Thyroid gland (tissue), 4 donors: ENCODE data around the gene TMEM117. TPM values are rescaled to one million over a fixed set of nuclear protein-coding genes. Genes with fewer than 3 reads are reported as not detected.
"Not testable (repeated sequence)": the region's sequence is repeated elsewhere in the genome, so short reads cannot be mapped to it uniquely, and the experiment has no call there.

Experiments
- DNase-seq, 2 donors: peaks; one replicate each; pipeline ENCODE4 v3.0.0-alpha.2; 2019
- H3K27ac ChIP-seq, 3 donors: fragments of 200-600 bp; sonication (generic); 1 replicate in 2 of 3; 2 replicates in 1 of 3; pipeline ENCODE4 v1.5.1; 2016 to 2019; ENCODE audit warnings: mild to moderate bottlenecking in 1 of 3, moderate library complexity in 1 of 3
- H3K27me3 ChIP-seq: fragments of 200-600 bp; sonication (generic); one replicate; pipeline ENCODE4 v1.5.1; 2019
- H3K36me3 ChIP-seq, 2 donors: fragments of 200-600 bp; sonication (generic); one replicate each; pipeline ENCODE4 v1.5.1; 2016 to 2019
- H3K4me1 ChIP-seq, 2 donors: fragments of 200-600 bp; sonication (generic); one replicate each; pipeline ENCODE4 v1.5.1; 2017 to 2019
- H3K4me3 ChIP-seq, 3 donors: fragments of 200-600 bp; sonication (generic); replicated peaks in 1 of 3; 1 replicate in 2 of 3; 2 replicates in 1 of 3; pipeline ENCODE4 v1.5.1; 2016; ENCODE audit warnings: mild to moderate bottlenecking in 1 of 3
- H3K9me3 ChIP-seq: fragments of 200-600 bp; sonication (generic); one replicate; pipeline ENCODE4 v1.5.1; 2017
- POLR2A ChIP-seq, 2 donors: fragments of 450-650 bp; IDR thresholded peaks; one replicate each; pipeline ENCODE4 v1.6.1; 2017; ENCODE audit warnings: antibody characterized with exemption in 2 of 2, mild to moderate bottlenecking in 2 of 2, moderate library complexity in 1 of 2
- WGBS, 2 donors: methylation state at CpG; one replicate each; pipeline ENCODE4 v1.1.5; 2017; 5-methylcytosine and 5-hydroxymethylcytosine counted together
- intact Hi-C: fragments of 100-400 bp; cut with DNase I; formaldehyde crosslinking; loops from one replicate; pipeline ENCODE4 v1.15.1; 2023
- total RNA-seq, 4 donors: library from RNA; depleted of rRNA; stranded (reverse); fragments of >200 nt; gene quantifications; one replicate each; pipeline ENCODE4 v1.2.3, GENCODE V29; 2016
- TF ChIP-seq, protein P1 (sequence below), 6 experiments: fragments of 200-600 bp in 3 of 6; fragments of 450-650 bp in 3 of 6; sonication (generic) in 3 of 6; IDR thresholded peaks; one replicate each; pipeline ENCODE4 v1.5.1; 2016 to 2019; ENCODE audit warnings: antibody characterized with exemption in 6 of 6, mild to moderate bottlenecking in 2 of 6, inconsistent platforms in 1 of 6, moderate library complexity in 1 of 6

Gene TMEM117
- total RNA-seq, 4 donors from 2014 or later, result 18.9 to 32.4 (median 24.7) TPM

DNA sequence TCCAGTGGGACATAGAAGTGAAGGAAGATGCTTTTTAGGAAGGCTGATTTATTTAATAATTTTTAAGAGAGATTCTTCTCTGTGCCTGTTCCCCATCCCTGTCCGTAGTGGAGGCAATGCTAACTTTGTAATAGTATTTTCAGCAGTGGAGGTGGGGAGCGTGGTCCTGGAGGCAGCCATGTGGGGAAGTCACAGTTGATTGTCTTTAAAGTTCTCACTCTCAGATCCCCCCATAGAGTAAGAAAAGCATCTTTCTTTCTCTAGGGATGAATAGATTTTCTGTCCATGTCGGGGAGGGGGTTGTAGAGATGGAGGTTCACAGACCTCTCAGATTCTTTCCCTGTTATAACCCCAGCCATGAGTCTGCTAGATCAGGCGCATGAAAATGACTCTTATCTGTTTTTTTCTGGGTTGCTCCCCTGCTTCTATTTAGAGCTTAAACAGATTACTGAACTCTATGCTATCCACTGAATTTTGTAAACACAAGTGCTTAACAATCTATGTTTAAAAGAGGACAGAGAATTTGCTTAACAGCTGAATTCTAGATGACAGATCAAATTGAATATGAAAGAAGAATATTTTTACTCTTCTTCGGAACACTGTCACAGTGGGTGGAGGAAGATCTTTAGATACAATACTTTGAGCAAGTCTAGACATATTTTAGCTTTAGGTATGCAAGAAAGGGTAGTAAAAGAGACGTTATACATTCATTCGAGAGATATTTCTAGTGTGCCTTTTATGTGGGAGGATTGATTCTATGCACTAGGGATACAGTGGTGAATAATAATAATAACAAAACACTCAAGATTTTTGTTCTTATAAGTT, 25.3 kb downstream of the TMEM117 start:
- WGBS, 2 donors, result 92 to 94% methylated on average over 7 of the region's 7 CpGs
- intact Hi-C loops, result no loop called here
- H3K27me3 ChIP-seq, result no peaks in the 10 kb centered on the region
- DNase-seq, result no peak
- H3K27ac ChIP-seq, result no peak overlapping the region
- no peaks in the 10 kb centered on the region for H3K4me1 ChIP-seq
- H3K9me3 ChIP-seq, result no peaks in the 10 kb centered on the region
- no peak overlapping the region for H3K4me3 ChIP-seq
- H3K36me3 ChIP-seq, result no peaks in the 10 kb centered on the region
- TF ChIP-seq POLR2A (IDR thresholded peaks at IDR 0.05), result no peak
- TF ChIP-seq, protein P1, sequence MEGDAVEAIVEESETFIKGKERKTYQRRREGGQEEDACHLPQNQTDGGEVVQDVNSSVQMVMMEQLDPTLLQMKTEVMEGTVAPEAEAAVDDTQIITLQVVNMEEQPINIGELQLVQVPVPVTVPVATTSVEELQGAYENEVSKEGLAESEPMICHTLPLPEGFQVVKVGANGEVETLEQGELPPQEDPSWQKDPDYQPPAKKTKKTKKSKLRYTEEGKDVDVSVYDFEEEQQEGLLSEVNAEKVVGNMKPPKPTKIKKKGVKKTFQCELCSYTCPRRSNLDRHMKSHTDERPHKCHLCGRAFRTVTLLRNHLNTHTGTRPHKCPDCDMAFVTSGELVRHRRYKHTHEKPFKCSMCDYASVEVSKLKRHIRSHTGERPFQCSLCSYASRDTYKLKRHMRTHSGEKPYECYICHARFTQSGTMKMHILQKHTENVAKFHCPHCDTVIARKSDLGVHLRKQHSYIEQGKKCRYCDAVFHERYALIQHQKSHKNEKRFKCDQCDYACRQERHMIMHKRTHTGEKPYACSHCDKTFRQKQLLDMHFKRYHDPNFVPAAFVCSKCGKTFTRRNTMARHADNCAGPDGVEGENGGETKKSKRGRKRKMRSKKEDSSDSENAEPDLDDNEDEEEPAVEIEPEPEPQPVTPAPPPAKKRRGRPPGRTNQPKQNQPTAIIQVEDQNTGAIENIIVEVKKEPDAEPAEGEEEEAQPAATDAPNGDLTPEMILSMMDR (IDR thresholded peaks at IDR 0.05), result no peak

DNA sequence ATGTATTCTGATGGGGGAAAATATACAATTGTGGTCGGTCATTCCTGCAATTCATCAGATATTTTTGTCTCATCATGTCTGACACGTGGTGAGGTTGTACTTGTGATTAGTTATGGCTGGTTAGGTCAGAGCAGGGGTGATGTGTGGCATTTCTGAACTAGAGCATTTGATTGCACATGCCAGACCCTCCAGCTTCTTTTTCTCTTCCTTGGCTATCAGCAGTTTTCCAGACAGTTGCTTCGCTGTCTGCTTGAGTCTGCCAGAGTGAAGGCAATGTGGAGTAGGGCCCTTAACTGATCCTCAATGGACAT, 25.9 kb downstream of the TMEM117 start:
- no peaks in the 10 kb centered on the region for H3K9me3 ChIP-seq
- TF ChIP-seq, protein P1 (IDR thresholded peaks at IDR 0.05), result no peak
- TF ChIP-seq POLR2A (IDR thresholded peaks at IDR 0.05), result no peak

DNA sequence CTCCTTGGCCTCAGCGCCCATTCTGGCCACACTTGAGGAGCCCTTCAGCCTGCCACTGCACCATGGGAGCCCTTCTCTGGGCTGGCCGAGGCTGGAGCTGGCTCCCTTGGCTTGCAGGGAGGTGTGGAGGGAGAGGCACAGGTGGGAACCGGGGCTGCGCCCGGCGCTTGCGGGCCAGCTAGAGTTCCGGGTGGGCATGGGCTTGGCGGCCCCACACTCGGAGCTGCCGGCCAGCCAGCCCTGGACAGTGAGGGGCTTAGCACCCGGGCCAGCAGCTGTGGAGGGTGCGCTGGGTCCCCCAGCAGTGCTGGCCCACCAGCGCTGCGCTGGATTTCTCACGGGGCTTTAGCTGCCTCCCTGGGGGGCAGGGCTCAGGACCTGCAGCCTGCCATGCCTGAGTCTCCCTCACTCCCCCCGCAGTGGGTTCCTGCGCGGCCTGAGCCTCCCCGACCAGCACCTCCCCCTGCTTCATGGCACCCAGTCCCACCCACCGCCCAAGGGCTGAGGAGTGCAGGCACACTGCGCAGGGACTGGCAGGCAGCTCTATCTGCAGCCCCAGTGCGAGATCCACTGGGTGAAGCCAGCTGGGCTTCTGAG, 28.0 kb downstream of the TMEM117 start:
- WGBS, 2 donors, result 80 to 94% methylated on average over 1 to 17 of the region's 23 CpGs

More for the DNA sequence above, 25.9 kb downstream of the TMEM117 start:
- no peaks in the 10 kb centered on the region for H3K4me1 ChIP-seq
- no peaks in the 10 kb centered on the region for H3K27me3 ChIP-seq
- no peak for DNase-seq
- H3K4me3 ChIP-seq, result no peak overlapping the region
- no peak overlapping the region for H3K27ac ChIP-seq
- H3K36me3 ChIP-seq, result no peaks in the 10 kb centered on the region
- intact Hi-C loops, result no loop called here
- 87 to 90% methylated on average over 3 of the region's 3 CpGs for WGBS, 2 donors

DNA sequence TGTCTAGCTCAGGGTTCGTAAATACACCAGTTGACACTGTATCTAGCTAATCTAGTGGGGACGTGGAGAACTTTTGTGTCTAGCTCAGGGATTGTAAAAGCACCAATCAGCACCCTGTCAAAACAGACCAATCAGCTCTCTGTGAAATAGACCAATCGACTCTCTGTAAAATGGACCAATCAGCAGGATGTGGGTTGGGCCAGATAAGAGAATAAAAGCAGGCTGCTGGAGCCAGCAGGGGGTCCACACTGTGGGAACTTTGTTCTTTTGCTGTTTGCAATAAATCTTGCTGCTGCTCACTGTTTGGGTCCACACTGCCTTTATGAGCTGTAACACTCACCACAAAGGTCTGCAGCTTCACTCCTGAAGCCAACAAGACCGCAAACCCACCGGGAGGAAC, 28.7 kb downstream of the TMEM117 start:
- H3K27me3 ChIP-seq, H3K4me3 ChIP-seq, H3K4me1 ChIP-seq, H3K27ac ChIP-seq, H3K36me3 ChIP-seq, intact Hi-C loops, H3K9me3 ChIP-seq, DNase-seq: not testable (repeated sequence)
- WGBS, 2 donors, result 97 to 98% methylated on average over 5 of the region's 5 CpGs

More for the DNA sequence above, 28.0 kb downstream of the TMEM117 start:
- Histone ChIP-seq H3K36me3 (no peaks in the 10 kb centered on the region), H3K9me3 (no peaks in the 10 kb centered on the region), H3K4me3 (no peak overlapping the region), H3K27me3 (no peaks in the 10 kb centered on the region), H3K27ac (no peak overlapping the region), H3K4me1 (no peaks in the 10 kb centered on the region)
- DNase-seq, result peak; percentile 14 to 17
- TF ChIP-seq, protein P1 (IDR thresholded peaks at IDR 0.05), result no peak
- TF ChIP-seq POLR2A (IDR thresholded peaks at IDR 0.05), result no peak
- intact Hi-C loops, result no loop called here

DNA sequence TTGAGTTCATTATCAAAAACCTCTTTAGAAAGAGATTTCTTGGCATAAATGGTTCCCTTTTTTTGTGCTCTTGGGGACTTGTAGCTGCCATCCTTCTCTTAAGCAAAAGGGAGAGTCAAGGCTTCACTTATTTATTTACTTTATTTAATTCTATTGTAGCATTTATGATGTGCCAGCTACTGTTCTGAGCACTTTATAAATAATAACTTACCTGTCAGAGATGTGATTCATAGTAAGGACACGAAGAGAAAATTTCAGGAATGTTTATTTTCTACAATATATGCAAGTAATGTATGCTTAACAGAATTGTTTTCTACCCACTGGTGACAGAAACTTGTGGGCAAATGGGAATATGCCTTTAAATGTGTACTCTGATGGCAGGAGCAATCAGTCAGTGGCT, 33.3 kb downstream of the TMEM117 start:
- Histone ChIP-seq H3K4me1 (no peaks in the 10 kb centered on the region), H3K36me3 (no peaks in the 10 kb centered on the region), H3K9me3 (no peaks in the 10 kb centered on the region), H3K27me3 (no peaks in the 10 kb centered on the region), H3K27ac (no peak overlapping the region), H3K4me3 (no peak overlapping the region)
- intact Hi-C loops, result no loop called here
- no peak for TF ChIP-seq POLR2A (IDR thresholded peaks at IDR 0.05)
- TF ChIP-seq, protein P1 (IDR thresholded peaks at IDR 0.05), result no peak
- DNase-seq, result no peak
- WGBS, 2 donors, result 93 to 96% methylated on average over 1 of the region's 1 CpG

DNA sequence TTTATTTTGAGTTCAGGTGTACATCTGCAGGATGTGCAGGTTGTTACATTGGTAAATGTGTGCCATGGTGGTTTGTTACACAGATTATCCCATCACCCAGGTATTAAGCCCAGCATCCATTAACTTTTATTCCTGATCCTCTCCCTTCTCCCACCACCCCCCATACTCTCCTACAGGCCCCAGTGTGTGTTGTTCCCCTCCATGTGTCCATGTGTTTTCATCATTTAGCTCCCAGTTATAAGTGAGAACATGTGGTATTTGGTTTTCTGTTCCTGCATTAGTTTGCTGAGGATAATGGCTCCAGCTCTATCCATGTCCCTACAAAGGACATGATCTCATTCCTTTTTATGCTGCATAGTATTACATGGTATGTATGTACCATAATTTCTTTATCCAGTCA, 33.9 kb downstream of the TMEM117 start:
- intact Hi-C loops, H3K9me3 ChIP-seq, H3K27me3 ChIP-seq, DNase-seq, H3K4me1 ChIP-seq, H3K27ac ChIP-seq, H3K4me3 ChIP-seq, H3K36me3 ChIP-seq: not testable (repeated sequence)

DNA sequence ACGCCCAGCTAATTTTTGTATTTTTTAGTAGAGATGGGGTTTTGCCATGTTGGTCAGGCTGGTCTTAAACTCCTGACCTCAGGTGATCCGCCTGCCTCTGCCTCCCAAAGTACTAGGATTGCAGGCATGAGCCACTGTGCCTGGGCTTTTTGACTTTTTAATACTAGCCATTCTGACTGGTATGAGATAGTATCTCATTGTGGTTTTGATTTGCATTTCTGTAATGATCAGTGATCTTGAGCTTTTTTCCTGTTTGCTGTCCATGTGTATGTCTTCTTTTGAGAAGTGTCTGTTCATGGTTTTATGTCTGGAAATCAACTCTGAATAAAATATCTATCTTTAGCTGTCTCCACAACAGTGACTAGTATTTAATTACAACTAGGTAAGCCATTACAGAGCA, 35.4 kb downstream of the TMEM117 start:
- H3K27ac ChIP-seq, H3K9me3 ChIP-seq, H3K4me1 ChIP-seq, H3K36me3 ChIP-seq, DNase-seq, H3K4me3 ChIP-seq, H3K27me3 ChIP-seq, intact Hi-C loops: not testable (repeated sequence)
- WGBS, 2 donors, result 97% methylated on average over 2 of the region's 2 CpGs
